CD4-positive, alpha-beta T cell treated with Interleukin-17A for 4 hours (primary cell): Measurements from ENCODE around the gene CAPS.

Experiments used
- DNase-seq: peaks from one replicate; pipeline ENCODE4 v3.0.0-alpha.2; 2020; ENCODE audit warnings: mixed read lengths

CAPS gene

DNA sequence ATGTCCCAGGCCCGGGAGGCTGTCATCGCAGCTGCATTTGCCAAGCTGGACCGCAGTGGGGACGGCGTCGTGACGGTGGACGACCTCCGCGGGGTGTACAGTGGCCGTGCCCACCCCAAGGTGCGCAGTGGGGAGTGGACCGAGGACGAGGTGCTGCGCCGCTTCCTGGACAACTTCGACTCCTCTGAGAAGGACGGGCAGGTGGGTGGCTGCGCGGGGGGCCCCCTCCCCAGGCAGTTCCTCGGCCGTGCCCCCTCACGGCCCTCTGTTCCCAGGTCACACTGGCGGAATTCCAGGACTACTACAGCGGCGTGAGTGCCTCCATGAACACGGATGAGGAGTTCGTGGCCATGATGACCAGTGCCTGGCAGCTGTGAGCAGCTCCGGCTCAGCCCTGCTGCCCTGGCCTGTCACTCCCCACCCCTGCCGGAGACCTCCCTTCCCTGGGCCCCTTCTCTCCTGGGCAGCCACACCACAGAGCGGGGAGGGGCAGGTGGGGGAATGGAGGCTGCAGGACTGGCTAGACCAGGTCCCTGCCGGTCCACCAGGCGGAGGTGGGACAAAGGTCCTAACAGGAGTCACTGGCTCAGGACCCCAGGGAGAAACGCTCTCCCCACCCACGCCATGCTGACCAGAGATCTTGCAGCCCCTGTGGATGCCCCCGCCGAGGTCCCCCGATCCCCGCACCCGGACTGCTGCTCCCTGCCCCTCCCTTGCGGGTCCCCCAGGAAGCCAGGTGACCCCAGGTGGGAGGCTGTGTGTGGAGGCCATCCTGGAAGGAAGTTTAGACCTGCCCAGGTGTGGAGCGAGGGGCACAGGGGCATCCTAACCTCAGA lies 1.1 kb downstream of the CAPS start:
- DNase-seq: no peak

DNA sequence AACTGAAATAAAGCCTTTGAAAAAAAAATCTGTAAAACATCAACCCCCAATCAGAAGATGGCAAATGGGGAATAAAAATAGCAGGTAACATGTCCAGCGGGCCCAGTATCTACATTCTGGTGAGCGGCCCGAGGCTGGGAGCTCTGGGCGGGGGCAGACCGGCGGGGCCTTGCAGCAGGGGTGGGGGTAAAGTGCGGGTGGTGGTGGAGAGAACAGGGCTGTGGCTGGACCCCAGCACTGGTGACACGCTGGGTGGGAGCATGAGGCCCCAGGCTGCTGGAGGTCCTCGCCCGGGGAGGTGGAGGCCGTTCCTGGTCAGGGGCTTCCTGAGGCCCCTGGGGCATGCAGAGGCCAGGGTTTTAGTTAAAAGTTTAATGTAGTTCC lies 1.7 kb downstream of the CAPS start:
- DNase-seq: no peak

DNA sequence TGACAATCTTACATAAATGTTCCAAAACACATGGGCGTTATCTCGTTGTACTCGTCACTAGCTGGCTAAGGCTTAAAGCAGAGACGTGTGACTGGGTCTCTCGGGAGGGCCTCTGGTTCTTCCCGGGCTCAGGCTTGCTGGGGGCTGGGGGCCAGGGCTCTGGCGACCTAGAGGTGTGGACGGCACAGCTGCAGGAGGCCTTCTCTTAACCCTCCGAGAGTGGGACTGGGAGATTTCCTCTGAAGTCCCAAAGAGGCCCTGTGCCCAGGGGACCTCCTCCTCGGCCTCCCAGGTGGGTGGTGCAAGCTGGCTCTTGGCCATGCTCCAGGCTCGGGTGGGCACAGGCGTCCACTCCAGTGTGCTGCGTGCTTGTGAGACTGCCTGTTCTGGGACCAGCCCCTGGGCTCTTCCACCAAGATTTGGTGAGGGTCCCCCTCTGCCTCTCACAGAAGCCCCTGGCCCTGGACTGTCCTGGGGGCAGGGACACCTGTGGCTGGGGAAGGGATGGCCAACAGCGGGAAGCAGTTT lies 2.2 kb downstream of the CAPS start:
- no peak for DNase-seq

DNA sequence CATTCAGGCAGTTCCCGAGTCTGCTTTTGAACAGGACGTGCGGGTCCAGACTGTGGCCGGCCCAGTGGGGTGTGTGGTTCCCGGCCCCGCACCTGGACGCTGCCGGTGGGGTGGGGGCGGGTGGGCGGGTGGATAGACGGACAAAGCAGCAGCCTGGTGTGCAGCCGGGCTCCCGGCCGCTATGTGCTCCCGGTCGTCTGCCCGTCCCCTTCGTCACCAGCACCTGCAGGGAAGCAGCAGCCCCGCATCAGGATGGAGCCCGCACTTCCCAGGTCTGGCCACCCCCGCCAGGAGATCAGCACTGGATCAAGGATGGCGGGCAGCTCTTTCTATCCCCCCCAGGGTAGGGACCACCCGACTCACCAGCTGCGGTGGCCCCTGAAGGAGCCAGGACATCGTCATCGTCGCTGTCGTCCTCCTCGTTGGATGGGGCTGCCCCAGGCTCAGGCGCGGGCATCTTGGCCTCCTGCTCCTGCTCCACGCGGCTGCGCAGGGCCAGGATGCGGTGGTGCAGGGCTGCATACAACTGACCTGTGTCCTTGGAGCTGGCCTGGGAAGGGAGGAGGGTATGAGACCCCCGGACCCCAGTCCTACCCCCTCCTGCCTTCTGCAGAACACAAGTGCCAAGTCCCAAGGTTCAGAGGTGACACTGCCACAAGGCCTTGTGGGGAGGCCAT lies 3.5 kb downstream of the CAPS start:
- DNase-seq: no peak

DNA sequence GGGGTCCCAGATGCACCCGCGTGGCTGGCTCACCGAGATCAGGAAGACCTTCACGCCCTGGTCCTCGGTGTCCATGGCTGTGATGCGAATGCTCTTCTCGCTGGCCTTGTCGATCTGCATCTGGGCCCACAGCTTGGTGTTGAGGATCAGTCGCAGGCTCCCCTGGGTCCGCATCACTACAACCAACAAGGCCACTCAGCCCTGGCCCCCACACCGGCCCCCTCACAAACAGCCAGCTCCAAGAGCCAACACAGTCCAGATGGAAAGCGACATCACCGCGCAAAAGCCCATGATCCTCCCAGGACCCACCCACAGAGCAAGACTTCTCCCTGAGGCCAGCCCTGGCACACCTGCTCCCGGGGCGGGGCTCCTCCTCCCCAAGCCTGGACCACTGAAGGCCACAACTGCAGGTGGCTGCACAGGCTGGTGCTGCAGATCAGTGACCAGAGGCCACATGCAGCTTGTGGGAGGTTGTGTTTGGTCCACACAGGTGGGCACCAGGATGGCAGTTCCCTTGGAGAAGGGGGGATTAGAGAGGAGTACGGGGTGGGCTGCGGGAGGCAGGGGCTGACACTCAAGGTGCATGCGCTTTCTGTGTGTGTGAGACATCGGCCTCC lies 4.5 kb downstream of the CAPS start:
- no peak for DNase-seq

DNA sequence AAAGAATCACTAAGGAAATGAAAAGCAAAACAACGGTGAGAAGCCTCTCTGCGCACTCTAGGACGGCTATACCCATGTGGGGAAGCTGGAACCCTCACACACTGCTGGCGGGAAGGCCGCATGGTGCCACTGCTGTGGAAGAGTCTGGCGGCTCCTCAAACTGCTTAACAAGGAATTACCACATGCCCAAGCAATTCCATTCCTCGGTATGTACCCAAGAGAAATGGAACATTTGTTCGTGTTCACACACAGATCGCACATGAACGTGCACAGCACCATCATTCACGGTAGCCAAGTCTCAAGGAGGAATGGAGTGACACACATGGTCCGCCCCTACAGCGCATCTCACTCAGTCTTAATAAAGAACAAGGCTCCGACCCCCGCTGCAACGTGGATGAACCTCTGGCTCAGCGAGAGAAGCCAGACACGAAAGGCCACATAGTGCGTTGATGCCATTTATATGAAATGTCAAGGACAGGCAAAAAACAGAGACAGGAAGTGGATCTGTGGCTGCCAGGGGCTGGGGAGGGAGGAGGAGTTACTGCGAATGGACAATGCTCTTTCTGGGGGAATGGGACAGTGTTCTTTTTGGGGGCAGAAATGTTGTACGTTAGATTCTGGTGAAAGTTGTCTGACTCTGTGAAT lies 7.6 kb downstream of the CAPS start:
- no peak for DNase-seq

DNA sequence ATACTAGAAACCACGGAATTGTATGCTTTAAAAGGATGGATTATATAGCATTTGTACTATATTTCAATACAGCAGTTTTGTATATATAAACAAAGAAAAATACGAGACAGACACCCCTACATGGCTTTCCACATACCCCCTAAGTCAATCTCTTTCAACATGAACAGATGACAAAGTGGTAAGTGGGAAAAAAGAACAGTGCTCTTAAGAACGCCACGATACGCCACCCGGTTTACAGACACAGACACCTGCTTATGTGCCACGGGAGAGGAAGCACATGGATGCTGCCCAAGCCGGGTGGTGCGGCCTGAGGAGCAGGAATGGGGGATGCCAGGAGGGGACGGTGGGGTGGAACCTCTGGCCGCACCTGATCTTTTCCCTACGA lies 8.1 kb downstream of the CAPS start:
- no peak for DNase-seq

DNA sequence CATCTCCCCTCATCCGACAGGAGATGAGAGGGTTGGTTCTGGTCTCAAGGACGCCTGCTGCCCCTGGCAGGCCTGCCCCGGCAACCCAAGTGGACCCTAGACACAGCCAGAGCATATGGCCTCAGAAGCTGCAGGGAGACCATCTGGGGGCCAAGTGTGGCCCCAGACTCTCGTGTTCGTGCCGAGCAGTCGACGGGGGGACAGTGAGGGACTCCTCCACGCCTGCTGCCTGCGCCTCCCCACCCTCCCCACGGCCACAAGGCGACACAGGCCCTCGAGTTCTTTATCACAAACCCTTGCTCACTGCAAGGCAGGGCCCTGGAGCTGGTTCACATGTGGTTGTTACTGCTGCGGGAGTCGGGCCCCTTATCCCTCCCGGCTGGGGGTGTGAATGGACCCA lies 9.3 kb downstream of the CAPS start:
- no peak for DNase-seq

DNA sequence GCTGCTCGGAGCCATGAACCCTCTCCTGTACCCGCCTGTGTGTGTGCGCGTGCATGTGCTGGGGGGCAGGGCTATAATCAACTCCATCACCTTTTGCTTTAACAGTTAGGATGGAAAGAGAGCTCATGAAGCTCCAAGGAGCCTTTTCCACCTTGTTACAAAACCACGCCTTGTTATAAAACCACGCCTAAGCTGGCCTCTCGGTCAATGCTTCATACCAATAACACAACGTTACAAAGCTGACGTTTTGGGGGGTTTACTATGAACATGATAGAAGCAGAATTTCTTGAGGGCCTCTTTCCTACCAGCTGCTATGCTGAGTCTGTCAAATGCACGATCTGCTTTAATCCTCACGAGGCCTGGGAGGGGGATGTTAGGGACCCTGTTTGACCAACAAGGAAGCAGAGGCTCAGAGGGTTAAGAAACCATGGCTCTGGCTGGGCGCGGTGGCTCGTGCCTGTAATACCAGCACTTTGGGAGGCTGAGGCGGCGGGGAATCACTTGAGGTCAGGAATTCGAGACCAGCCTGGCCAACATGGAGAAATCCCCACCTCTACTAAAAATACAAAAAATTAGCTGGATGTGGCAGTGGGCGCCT lies 11.9 kb downstream of the CAPS start:
- no peak for DNase-seq

DNA sequence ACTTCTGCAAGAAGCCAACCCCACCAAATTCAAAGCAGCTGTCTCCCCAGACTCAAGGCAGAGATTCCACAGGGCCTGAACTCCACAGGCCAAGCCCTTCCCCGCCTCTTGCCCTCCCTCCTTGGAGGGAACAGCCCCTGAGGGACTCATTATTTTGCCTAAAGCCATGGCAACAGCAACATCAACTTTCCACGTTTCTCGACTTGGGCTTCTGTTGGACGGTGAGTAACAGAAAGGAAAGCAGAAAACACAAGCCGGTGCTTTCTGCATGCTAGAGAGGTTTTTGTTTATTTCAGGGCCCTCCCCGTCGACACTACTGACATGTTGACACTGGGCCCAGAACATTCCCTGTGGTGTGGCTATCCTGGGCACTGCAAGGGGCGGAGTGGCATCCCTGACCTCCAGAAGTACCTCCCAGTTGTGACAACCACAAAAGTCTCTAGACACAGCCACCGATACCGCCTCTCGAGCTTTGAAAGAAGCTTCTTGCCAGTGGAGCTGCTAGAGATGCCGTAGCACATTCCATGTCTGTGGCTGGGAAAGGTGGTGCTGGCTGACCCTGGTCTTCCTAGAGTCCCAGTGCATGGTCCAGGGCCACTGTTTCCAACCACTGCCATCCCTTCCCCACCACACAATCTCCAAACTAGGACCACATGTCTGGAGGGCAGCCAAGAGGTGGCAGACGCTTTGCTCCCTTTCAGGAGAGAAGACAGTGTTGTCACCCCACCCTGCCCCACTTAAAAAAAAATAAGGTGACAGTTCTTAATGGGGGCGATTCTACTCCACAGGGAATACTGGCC lies 12.8 kb downstream of the CAPS start:
- DNase-seq: no peak

DNA sequence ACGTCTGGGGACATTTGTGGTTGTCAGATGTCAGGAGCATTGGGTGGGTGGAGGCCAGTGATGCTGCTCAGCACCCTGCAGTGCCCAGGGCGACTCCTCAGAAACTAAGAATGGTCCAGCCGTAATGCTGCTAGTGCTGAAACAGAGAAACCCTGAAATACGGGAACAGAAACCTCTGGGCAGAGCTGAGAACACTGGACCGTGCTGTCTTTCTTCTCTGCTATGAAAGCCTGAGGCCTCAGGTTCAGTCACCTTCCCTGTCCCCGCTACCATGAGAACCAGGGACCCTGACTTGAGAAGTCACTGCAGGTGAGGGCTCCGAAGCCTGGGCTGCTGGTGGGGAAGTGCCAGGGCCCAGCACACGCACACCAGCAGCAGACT lies 13.4 kb downstream of the CAPS start:
- DNase-seq: no peak

DNA sequence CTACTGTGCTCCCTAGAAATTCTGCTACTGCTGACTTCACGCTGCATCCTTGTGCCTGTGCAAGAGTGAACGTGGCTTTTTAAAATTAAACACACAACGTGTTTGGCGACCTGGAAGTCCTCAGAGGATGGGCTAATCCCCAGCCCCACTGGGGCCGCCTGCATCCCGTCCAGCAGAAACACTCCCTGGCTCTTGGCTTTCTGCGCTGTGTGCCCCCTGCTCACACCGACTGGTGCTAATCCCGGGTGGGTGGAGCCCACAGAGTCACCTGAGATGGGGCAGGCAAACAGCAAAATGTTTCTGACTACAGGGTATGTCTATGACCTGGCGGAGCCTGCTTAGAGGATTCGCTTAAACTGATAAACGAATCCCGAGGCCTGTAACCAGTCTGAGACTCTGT lies 15.1 kb downstream of the CAPS start:
- no peak for DNase-seq

DNA sequence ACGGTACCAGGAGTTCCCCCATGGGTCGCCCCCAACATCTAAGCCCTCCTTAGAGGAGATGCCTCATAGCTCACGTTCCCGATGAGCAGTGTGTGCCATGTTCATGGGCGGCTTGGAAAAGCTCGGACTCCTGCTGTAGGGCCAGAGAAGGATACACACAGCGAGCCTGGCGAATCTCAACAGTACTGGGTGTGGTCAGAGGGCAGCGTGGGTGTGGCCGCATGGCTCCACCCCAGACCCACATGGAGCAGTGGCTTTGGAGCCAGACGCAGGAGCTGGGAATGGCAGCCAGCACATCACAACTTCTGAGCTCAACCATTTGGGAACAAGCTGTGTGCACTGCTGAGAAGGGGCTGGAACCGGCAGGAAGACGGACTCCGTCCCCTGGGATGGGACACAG lies 15.6 kb downstream of the CAPS start:
- DNase-seq: no peak

DNA sequence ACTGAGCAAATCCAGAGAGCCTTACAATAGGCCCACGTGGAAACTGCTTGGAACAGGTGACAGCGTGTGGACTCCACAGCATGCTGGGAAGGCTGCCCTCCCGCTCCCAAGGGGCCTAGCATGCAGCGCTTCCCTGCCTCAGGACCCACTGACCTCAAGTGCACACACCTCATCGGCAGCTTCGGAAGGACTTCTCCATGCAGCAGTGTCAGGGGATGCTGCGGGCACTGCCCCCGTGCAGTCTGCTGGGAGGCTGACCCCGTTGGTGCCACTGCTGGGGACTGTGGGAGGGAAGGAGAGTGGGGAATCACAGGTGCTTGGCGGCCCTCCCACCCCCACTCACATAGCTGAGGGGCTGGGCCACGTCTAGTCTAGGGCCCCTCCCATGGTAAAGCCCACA lies 17.2 kb downstream of the CAPS start:
- no peak for DNase-seq

DNA sequence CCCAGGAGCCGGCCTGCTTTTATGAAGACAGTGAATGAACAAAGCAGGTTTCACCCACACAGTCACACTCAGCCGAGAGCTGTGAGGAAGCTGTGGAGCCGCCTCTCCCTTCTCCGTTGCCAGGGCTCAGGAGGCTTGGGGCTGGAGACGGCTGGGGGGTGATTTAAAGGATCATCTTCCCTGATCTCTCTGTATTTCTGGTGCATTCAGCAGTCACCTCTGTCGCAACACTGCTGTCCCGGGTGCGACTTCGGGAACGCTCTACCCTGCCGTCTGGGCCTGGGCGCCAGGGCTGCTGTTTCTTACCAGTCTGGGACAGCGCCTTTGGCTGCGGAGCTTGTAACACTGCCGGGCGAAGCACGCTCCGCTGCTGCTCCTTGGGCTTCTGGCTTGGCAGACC lies 18.1 kb downstream of the CAPS start:
- no peak for DNase-seq

DNA sequence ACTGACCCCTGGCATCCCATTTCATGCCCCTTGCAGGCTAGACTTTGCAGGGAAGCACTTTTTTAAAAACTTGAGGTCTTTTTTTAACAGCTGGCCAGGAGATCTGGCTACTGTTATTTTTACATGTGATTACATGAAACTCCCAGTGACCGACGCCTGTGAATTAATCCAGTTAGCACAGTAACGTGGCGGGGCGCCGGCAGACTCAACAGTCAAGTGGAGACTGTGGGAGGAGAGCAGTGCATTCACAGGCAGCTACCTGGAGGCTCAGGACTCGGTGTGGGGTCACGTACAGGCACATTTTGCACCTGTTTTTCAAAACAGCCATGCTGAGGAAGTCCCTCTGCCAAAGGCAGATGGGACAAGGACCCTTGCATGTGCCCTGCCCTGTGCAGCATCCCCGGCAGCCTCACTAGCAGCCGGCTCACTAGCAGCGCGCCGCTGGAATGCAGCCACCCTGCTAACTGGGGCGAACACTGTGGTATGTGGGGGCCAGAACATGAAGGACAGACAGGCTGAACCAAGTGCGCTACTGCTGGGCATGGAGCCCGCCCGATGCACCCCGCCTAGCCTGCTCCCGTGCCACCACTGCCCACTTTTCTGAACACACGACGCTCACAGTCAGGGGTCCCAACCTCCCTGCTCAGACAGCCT lies 18.7 kb downstream of the CAPS start:
- DNase-seq: no peak

DNA sequence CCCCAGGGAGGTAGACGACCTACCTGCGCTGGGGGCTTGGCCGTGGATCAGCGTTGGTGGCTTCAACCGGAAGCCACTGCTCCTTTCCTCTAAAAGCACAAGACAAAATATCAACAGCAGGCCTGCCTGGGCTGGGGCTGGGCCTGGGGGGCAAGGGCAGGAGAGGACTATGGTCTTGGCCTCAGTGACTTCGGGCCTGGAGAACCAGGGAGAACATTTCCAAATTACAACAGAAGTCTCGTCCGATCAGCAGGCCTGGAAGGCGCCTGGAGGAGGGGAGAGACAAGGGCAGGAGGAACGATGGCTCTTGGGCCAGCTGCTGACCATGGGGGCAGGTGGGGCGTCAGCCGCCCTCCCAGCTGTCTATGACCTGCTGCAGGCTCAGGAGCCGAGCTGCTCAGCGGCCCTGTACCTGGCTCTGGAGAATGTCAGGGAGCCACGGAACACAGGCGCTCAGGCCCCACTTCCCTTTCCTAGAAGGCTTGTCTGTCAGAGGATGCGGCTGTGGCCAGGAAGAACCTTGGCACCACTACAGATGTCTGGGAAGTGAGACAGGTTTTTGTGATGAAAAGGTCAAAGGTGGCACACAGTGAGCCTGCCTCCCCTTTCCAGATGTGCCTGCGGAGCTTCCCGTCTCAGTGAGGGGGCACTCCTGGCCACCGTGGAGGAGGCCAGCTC lies 19.5 kb downstream of the CAPS start:
- no peak for DNase-seq

DNA sequence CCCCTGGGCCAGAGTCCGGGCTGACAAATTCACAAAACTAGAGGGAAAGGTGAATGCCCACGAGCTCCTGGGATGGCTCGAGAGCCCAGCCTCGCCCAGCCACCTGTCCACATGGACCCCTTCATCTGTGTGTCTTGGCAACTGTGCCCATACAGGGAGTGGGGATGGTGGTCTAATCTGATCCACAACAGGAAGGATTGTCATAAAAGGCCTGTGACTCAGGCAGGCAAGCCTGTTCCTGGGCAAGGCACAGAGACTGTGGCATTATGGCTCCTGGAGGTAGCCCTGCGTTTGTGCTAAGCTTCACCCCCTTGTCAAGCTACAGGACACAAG lies 20.0 kb downstream of the CAPS start:
- DNase-seq: no peak

DNA sequence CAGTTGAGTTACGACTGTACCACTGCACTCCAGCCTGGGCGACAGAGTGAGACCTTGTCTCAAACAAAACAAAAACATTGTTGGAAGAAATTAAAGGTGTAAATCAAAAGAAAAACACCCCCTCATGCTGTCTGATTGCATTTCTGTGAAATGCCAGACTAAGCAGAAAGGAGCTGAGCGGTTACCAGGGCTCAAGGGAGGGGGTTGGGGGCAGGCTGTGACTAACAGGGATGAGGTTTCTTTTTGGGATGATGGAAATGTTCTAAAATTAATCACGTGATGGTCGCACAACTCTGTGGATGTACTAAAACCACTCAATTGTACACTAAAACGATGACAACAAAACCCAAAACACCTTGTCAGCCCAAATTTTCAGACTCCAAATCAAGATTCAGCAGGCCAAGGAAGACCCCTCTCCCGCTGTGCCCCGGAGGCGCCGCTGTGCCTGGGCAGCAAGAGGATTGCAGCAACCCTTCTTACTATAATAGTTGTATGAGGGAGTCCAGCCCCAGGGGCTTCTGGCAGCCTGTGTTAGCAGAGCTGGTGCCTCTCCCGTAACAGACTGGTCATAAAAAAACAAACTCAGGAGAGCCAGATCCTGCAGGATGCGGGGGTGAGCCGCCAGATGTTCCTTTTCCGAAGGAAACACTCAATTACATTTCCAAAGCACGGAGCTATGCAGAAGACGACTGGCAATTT lies 20.9 kb downstream of the CAPS start:
- DNase-seq: no peak

DNA sequence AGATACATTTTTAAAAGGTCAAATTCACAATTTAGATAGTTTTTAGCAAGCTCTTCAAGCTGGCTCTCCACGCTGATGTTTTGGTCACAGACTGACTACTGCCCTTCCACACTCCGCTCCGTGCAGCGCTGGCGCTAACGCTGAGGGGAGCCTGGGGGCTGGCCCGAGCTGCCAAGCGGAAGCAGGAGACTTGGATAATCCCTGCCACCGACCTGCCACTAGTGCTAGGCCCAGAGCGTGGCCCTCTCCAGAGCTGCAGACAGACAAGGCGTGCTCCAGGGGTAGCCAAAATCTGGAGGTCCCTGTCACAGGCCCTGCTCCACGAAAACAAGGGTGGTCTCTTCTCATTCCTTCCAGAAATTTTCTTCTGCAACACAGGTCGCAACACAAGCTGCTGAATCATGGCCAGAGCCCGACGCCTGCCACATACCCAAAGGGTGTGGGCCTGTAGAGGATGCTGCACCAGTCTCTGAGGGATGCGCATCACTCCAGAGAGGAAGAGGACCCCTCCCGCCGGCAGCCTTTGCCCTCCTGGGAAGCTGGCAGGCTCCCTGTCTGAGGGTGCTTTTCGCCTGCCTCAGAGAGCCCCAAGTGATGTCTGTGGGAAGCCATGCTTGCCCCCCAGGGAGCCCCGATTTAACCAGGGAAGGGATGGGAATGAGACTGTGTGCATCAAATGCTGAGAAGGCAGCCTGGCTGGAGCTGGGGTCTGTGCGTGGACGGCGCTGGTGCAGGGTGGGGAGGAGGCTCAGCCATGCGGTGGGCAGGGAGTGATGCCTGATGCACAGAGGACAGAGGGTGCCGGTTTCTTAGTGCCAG lies 21.6 kb downstream of the CAPS start:
- no peak for DNase-seq
